Thoracic aorta (tissue), 2 donors: ENCODE results near the gene CSF3R. TPM values are rescaled to one million over a fixed set of nuclear protein-coding genes. Genes with fewer than 3 reads are reported as not detected.

ENCODE experiments used
- ATAC-seq: fragments of 150-250 bp; one replicate; pipeline ENCODE4 v1.8.0; 2017; ENCODE audit warnings: low read depth; ENCODE audit not compliant: insufficient number of reproducible peaks, low FRiP score
- DNase-seq: peaks from one replicate; pipeline ENCODE4 v3.0.0-alpha.2; 2020; ENCODE audit warnings: low spot score
- H3K27ac ChIP-seq, 2 donors: fragments of 200-600 bp; sonication (generic); 1 replicate in 1 of 2; 2 replicates in 1 of 2; pipeline ENCODE4 v1.5.1; 2016; ENCODE audit warnings: mild to moderate bottlenecking in 2 of 2, moderate library complexity in 2 of 2
- H3K27me3 ChIP-seq: fragments of 200-600 bp; sonication (generic); replicated peaks from 2 replicates; pipeline ENCODE4 v1.6.0; 2016; ENCODE audit warnings: mild to moderate bottlenecking; ENCODE audit not compliant: insufficient read depth
- H3K36me3 ChIP-seq: fragments of 200-600 bp; sonication (generic); one replicate; pipeline ENCODE4 v1.5.1; 2016
- H3K4me1 ChIP-seq, 2 donors: fragments of 200-600 bp; sonication (generic); 1 replicate in 1 of 2; 2 replicates in 1 of 2; pipeline versions ENCODE4 v1.5.1 to v1.6.0; 2016; ENCODE audit warnings: low read depth in 2 of 2, mild to moderate bottlenecking in 1 of 2; ENCODE audit not compliant: control insufficient read depth in 1 of 2
- H3K4me3 ChIP-seq: fragments of 200-600 bp; sonication (generic); 2 replicates; pipeline ENCODE4 v1.5.1; 2016; ENCODE audit warnings: mild to moderate bottlenecking
- H3K9me3 ChIP-seq: fragments of 200-600 bp; sonication (generic); 2 replicates; pipeline ENCODE4 v1.5.1; 2016
- CTCF ChIP-seq: fragments of 200-600 bp; sonication (generic); IDR thresholded peaks from one replicate; pipeline ENCODE4 v1.5.1; 2019; ENCODE audit warnings: antibody characterized with exemption
- total RNA-seq, 2 donors: library from RNA; depleted of rRNA; stranded (reverse); fragments of >200 nt; gene quantifications; one replicate each; pipeline versions ENCODE4 v1.1.0 to v1.2.3, GENCODE V29; 2016

CSF3R gene
- total RNA-seq, 2 donors from 2014 or later: 28.6 to 43.7 TPM

GRCh38 chr1:36472656-36473055, 10.1 kb downstream of the CSF3R start:
- no peak for ATAC-seq
- no peak for TF ChIP-seq CTCF
- H3K27me3 ChIP-seq: no peaks in the 10 kb centered on the region

GRCh38 chr1:36471830-36472641, 10.7 kb downstream of the CSF3R start:
- Histone ChIP-seq H3K4me3 (no peak overlapping the region), H3K27ac (no peak overlapping the region), H3K4me1 (no peaks in the 10 kb centered on the region), H3K27me3 (no peaks in the 10 kb centered on the region), H3K36me3 (no peaks in the 10 kb centered on the region), H3K9me3 (no peaks in the 10 kb centered on the region)
- no peak for DNase-seq
- peak; percentile 20 for ATAC-seq
- no peak for TF ChIP-seq CTCF

More at GRCh38 chr1:36472656-36473055, 10.1 kb downstream of the CSF3R start:
- Histone ChIP-seq H3K4me1 (no peaks in the 10 kb centered on the region), H3K27ac (no peak overlapping the region), H3K9me3 (no peaks in the 10 kb centered on the region), H3K4me3 (no peak overlapping the region), H3K36me3 (no peaks in the 10 kb centered on the region)
- DNase-seq: no peak

- Histone ChIP-seq H3K9me3 (no peaks in the 10 kb centered on the region), H3K4me3 (no peak overlapping the region)
Observed at GRCh38 chr1:36469163-36469562, 13.6 kb downstream of the CSF3R start.

GRCh38 chr1:36467700-36468455, 14.8 kb downstream of the CSF3R start:
- Histone ChIP-seq H3K27me3 (no peaks in the 10 kb centered on the region), H3K4me3 (no peak overlapping the region), H3K9me3 (no peaks in the 10 kb centered on the region), H3K4me1 (peaks cover 10 to 16% of the 10 kb centered on the region in 2 donors), H3K36me3 (no peaks in the 10 kb centered on the region), H3K27ac (no peak overlapping the region)
- no peak for DNase-seq
- no peak for ATAC-seq
- no peak for TF ChIP-seq CTCF

More at GRCh38 chr1:36469163-36469562, 13.6 kb downstream of the CSF3R start:
- no peaks in the 10 kb centered on the region for H3K36me3 ChIP-seq
- DNase-seq (no peak), ATAC-seq (no peak)
- H3K27ac ChIP-seq: no peak overlapping the region
- peaks cover 3 to 8% of the 10 kb centered on the region in 2 donors for H3K4me1 ChIP-seq
- H3K27me3 ChIP-seq: no peaks in the 10 kb centered on the region
- TF ChIP-seq CTCF: no peak

- no peaks in the 10 kb centered on the region for H3K27me3 ChIP-seq
- H3K27ac ChIP-seq: no peak overlapping the region
- DNase-seq (no peak), ATAC-seq (no peak)
- no peaks in the 10 kb centered on the region for H3K36me3 ChIP-seq
- H3K4me1 ChIP-seq: peaks cover 11 to 18% of the 10 kb centered on the region in 2 donors
- no peak overlapping the region for H3K4me3 ChIP-seq
- no peaks in the 10 kb centered on the region for H3K9me3 ChIP-seq
- no peak for TF ChIP-seq CTCF
Observed at GRCh38 chr1:36467027-36467410, 15.7 kb downstream of the CSF3R start.
